Nephron progenitor cell (in vitro differentiated cells): Measurements from ENCODE around the gene DUSP16.
A peak's percentile ranks its signal among the peaks of the same experiment; 100 is the strongest.

Experiments used
- DNase-seq: peaks from one replicate; pipeline ENCODE4 v3.0.0; 2021
- H3K27ac Mint-ChIP-seq: 2 replicates; pipeline ENCODE4 v1.8.0; 2021; ENCODE audit warnings: mild to moderate bottlenecking, moderate library complexity, mixed read lengths
- H3K27me3 Mint-ChIP-seq: 2 replicates; pipeline ENCODE4 v1.8.0; 2021; ENCODE audit warnings: mild to moderate bottlenecking, low read depth, mixed read lengths; ENCODE audit not compliant: poor library complexity
- H3K36me3 Mint-ChIP-seq: 2 replicates; pipeline ENCODE4 v1.8.0; 2021; ENCODE audit warnings: low read depth, mixed read lengths
- H3K4me1 Mint-ChIP-seq: 2 replicates; pipeline ENCODE4 v1.8.0; 2021; ENCODE audit warnings: mixed read lengths
- H3K4me3 Mint-ChIP-seq: 2 replicates; pipeline ENCODE4 v1.8.0; 2021; ENCODE audit warnings: mild to moderate bottlenecking, moderate library complexity, mixed read lengths
- H3K9me3 Mint-ChIP-seq: 2 replicates; pipeline ENCODE4 v1.8.0; 2021; ENCODE audit warnings: mild to moderate bottlenecking, moderate library complexity, mixed read lengths
- CTCF ChIP-seq: fragments of 200-600 bp; sonication (generic); IDR thresholded peaks from 2 replicates; pipeline ENCODE4 v1.5.0; 2021; ENCODE audit warnings: antibody characterized with exemption

DUSP16 gene

GRCh38 chr12:12487490-12487889 is 75.2 kb downstream of the DUSP16 start:
- Mint-ChIP-seq H3K36me3 (peaks cover 28% of the 10 kb centered on the region), H3K27ac (peak overlapping the region; percentile 0)

GRCh38 chr12:12486661-12487240 is 75.9 kb downstream of the DUSP16 start:
- no peaks in the 10 kb centered on the region for H3K27me3 Mint-ChIP-seq
- peaks cover 28% of the 10 kb centered on the region for H3K36me3 Mint-ChIP-seq
- H3K4me3 Mint-ChIP-seq: no peak overlapping the region
- no peaks in the 10 kb centered on the region for H3K4me1 Mint-ChIP-seq
- H3K27ac Mint-ChIP-seq: no peak overlapping the region
- no peak for TF ChIP-seq CTCF
- DNase-seq: no peak
- no peaks in the 10 kb centered on the region for H3K9me3 Mint-ChIP-seq

More at GRCh38 chr12:12487490-12487889, 75.2 kb downstream of the DUSP16 start:
- H3K4me3 Mint-ChIP-seq: no peak overlapping the region
- TF ChIP-seq CTCF: no peak
- DNase-seq: no peak
- H3K27me3 Mint-ChIP-seq: no peaks in the 10 kb centered on the region
- H3K9me3 Mint-ChIP-seq: no peaks in the 10 kb centered on the region
- no peaks in the 10 kb centered on the region for H3K4me1 Mint-ChIP-seq

GRCh38 chr12:12483438-12483837 is 79.2 kb downstream of the DUSP16 start:
- TF ChIP-seq CTCF: no peak
- Mint-ChIP-seq H3K4me1 (no peaks in the 10 kb centered on the region), H3K36me3 (peaks cover 46% of the 10 kb centered on the region), H3K27me3 (no peaks in the 10 kb centered on the region), H3K27ac (peak overlapping the region; percentile 15), H3K9me3 (no peaks in the 10 kb centered on the region), H3K4me3 (no peak overlapping the region)
- no peak for DNase-seq

- Mint-ChIP-seq H3K27me3 (no peaks in the 10 kb centered on the region), H3K36me3 (peaks cover 43% of the 10 kb centered on the region), H3K4me3 (no peak overlapping the region), H3K27ac (no peak overlapping the region), H3K9me3 (no peaks in the 10 kb centered on the region), H3K4me1 (no peaks in the 10 kb centered on the region)
- no peak for TF ChIP-seq CTCF
- DNase-seq: no peak
Observed at GRCh38 chr12:12482959-12483358, 79.7 kb downstream of the DUSP16 start.

- peaks cover 45% of the 10 kb centered on the region for H3K36me3 Mint-ChIP-seq
- no peaks in the 10 kb centered on the region for H3K4me1 Mint-ChIP-seq
- no peak overlapping the region for H3K4me3 Mint-ChIP-seq
- TF ChIP-seq CTCF: no peak
- no peak for DNase-seq
- no peaks in the 10 kb centered on the region for H3K9me3 Mint-ChIP-seq
- no peaks in the 10 kb centered on the region for H3K27me3 Mint-ChIP-seq
- no peak overlapping the region for H3K27ac Mint-ChIP-seq
Observed at GRCh38 chr12:12482150-12482761, 80.4 kb downstream of the DUSP16 start.

GRCh38 chr12:12481631-12482030 is 81.0 kb downstream of the DUSP16 start:
- H3K4me3 Mint-ChIP-seq: no peak overlapping the region
- H3K27ac Mint-ChIP-seq: no peak overlapping the region
- H3K36me3 Mint-ChIP-seq: peaks cover 51% of the 10 kb centered on the region

More at GRCh38 chr12:12481631-12482030, 81.0 kb downstream of the DUSP16 start:
- H3K9me3 Mint-ChIP-seq: no peaks in the 10 kb centered on the region
- no peaks in the 10 kb centered on the region for H3K4me1 Mint-ChIP-seq
- DNase-seq: no peak
- no peaks in the 10 kb centered on the region for H3K27me3 Mint-ChIP-seq
- TF ChIP-seq CTCF: no peak
